CD4-positive, alpha-beta T cell treated with Interleukin-12 subunit alpha and Interleukin-12 subunit beta, for 1 hour (primary cell): Measurements from ENCODE around the gene PFKFB4.
"Not testable (repeated sequence)": the region's sequence is repeated elsewhere in the genome, so short reads cannot be mapped to it uniquely, and the experiment has no call there.

Experiments
- DNase-seq: peaks from one replicate; pipeline ENCODE4 v3.0.0-alpha.2; 2020

PFKFB4 gene

DNA sequence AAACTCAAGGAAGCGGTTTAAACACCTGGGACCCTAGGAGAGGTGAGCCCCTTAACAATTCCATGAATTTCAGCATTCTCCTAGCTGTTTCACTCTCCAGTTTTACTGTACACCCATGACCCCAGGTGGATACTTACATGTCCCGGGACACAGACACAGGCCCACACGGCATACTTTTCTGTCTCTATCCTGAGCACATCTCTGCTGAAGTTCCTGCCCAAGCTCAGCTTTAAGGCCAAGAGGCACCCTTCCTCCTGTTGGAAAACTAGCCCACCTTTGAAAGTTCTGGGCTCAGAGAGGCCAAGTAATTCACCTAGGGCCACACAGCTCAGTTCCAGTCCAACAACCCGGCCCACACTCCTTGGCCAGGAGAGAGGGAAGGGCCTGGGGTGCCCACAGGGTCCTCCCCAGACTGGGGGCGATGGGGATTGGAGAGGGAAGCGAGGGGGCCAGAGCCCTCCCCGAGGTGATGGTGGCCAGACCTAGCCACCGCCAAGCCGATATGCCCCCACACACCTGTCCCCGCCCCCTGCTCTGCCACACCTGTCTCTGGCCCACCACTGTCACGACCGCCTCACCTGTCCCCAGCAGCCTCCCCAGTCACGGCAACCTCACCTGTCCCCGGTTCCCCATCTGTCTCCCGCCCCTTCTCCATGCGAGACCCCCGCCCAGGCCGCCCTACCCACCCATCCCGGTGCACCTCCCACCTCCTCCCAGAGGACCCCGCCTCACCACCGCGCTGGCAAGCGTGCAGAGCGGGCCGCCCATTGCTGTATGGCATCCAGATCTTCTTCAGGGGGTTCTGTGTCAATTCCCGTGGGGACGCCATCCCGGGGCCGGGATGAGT lies 431 bp downstream of the PFKFB4 start:
- DNase-seq, result no peak

DNA sequence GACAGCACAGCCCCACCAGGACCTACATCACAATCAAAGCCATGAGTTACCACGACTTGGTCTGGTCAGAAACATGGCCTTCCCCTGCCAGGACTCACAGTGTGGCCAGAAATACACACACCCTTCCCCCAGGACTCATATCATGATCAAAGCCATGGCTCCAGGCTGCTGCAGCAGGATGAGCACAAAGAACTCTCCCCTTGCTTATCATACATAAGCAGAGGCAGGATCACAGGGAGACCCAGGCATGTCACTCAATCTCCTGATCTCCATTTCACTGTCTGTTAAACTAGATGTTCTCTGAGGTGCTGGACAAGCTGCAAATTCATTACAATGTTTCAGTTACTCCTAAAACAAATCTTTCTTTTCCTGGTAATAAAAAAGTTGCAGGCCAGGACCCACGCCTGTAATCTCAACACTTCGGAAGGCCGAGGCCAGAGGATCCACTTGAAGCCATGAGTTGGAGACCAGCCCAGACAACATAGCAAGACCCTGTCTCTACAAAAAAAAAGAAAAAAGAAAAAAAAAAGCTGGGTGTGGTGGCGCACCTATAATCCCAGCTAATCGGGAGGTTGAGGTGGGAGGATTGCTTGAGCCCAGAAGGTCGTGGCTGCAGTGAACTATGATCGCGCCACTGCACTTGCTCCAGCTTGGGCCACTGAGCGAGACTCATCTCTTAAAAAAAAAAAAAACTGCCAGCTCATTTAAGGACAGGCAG lies 1.2 kb downstream of the PFKFB4 start:
- no peak for DNase-seq

DNA sequence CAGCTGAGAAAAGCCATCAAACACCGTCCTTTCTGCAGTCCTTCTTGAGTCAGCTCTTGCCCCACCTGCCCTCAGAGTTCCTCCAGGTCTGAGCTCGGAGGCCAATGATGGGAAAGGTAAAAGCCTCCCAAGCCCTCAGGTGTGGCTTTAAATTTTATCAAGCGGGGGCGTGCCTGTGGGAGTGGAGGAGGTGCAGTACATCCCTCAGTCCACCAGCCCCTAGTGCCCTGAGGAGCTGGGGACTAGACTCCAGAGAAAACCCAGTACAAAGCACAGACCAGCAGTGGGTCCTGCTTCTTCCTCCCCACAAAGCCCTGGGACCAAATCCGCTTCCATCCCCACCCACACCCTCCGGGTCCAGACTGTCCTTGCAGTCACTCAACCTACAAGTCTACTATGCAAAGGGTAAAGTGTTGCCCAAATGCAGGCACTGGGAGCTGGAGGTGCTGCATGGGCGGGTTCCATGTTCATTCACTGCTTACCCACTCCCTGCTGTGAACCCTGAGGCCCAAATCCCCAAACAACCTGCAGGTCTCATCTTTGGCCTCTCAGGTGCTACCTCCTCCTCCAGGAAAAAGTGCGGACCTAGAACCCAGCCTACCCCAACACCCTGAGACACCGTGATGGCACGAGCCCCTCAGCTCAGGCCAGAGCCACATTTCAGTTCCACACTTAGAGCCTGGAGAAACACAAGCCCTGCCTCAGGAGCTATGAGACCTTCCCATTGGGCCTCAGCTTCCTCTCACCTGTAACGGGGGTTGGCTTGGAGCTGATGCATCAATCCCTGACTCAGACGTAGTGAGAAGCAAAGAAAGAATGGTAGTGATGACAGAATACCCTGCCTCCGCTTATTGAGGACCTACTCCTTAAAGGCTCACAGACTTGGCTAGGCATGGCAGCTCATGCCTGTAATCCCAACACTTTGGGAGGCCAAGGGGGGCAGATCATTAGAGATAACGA lies 2.4 kb downstream of the PFKFB4 start:
- DNase-seq, result no peak

DNA sequence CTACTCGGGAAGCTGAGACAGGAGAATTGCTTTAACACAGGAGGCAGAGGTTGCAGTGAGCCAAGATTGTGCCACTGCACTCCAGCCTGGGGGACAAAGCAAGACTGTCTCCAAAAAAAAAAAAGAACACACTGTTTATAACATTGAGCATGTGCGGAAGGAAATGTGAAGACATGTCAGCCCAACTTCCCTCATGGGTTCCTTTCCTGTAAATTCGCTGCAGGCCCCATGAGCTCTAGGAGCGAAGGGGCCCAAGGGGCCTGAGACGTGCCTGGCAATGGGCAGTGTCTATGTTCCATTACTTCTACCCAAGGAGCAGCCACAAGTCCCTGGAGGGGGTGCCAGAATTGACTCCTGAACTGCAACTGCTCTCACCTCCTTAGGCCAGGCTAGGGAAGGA lies 3.2 kb downstream of the PFKFB4 start:
- no peak for DNase-seq

DNA sequence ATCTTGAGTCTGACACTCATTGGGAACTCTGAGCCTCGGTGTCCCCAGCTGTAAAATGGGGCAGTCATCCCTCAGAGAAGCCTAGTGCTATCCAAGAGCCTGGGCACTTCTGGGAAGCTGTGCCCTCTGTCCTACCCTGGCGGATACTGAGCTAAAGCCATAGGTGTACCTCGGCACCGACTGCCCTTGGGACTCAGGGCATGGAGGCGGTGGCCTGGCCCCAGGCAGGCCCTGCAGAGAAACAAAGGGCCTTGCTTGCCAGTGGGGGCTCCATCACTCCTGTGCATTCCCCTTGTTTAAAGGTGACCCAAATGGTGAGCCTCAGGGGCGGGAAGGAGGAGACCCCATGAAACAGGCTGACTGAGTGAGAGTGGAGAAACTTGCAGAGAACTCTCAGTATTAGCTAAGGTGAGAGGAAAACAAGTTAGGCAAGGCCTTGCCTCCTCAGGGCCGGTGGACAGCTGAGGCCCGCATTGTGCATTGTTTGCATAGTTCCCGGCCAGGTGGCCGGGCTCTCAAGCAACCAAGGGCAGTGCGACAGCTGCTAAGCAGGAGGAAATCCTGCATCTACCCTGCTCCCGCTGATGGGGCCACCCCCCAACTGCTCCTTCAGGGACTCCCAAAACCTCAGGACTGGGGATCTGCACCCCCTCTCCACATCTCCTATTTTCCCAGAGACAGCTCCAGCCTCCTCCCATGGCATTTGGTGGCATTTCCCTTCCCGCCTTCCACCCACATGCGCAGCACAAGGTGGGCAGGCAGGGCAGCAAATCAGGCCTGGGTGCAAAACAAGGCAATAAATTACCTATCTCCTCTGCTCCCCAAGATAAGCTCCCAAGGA lies 4.3 kb downstream of the PFKFB4 start:
- no peak for DNase-seq

DNA sequence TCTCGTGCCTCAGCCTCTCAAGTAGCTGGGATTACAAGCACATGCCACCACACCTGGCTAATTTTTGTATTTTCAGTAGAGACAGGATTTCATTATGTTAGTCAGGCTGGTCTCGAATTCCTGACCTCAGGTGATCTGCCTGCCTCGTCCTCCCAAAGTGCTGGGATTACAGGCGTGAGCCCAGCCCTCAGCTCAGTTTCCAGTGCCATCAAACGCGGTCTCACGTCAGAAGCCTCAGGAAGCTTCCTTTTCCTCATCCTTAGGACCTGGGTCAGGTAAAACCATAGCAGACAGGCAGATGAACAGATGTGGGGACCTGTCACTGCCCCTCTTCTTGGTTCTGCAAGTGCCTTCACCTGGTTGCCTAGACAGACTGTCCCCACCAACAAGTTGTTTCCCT lies 5.0 kb downstream of the PFKFB4 start:
- not testable (repeated sequence) for DNase-seq

DNA sequence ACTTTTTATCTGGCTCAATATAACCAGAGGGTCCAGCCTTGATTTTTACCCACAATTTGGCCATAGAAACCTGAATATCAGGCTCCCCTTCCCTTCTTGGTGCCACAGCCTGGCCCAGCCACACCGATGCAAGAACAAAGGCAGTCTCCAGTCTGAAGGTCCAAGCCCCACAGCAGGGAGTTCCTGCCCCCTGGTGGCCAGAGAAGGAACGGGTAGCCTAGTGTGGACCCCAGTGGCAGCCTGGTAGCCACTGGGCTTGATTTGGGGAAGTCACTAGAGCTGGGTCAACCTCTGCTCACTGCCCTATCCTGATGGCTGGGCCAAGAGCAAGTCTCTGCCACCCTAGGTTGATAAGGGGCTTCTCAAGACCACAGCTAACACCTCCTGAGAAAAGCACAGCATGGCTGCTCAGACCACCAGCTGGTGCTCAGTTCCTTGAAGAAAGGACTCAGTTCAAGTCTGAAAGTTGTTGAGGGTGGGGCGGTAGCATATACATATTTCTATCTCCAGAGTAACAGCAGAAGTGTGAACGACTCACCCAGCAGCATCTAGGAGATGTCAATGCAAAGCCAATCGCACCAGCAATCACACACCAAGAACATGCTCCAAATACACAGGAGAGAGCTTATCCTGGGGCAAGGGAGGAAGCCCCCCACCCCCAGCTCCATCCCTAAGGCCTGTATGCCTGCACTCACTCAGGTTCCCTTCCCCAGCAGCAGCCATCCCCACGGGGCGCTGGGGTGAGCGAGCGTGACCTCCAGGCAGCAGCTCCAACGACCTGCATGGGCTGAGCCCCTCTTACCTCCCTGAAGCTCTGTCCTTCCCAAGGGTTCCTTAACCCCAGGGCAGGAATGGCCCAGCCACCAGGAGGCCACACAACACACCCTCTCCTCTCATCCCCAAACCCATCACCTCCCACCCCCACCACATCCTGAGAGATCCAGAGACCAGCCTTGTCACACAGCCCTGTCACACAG lies 7.6 kb downstream of the PFKFB4 start:
- peak; percentile 84 for DNase-seq

DNA sequence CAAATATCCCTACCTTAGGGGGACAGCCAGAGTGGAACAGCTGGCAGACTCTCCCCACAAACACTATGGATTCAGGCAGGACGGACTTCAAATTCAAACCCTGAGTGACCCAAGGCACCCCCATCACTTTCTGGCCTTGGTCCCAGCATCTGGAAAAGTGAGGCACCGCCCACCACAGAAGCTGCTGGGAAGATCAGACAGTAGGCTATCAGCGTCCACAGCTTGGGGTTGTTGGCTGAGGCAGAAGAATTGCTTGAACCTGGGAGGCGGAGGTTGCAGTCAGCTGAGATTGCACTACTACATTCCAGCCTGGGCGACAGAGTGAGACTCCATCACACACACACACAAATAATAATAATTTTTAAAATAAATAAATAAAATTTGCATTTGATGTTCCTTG lies 8.5 kb downstream of the PFKFB4 start:
- no peak for DNase-seq

DNA sequence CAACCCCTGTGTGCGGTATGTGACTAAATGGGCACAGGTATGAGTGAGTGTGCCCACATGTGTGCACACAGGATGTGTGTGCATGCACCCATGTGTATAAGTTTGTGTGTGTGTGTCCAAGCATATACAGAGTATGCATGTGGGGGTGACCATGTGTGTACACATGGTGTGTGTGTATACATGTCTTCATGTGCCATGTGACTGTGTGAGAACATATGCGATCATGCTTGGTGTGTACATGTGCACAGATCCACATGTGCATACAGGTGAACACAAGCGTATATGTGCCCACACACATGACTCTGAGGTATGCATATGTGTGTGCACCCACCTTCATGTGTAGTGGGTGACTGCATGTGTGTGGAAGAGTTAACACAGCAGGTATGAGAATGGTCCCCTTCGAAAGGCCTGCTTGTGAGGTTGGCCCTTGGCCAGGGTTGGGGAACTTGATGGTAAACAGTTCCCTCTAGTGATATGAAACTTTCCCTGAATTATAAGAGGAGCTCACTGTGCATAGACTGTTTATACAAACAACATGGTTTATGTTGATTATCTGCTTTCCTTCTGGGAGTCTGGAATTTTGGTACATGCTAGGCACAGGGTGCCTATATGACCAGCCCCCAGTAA lies 10.3 kb downstream of the PFKFB4 start:
- peak; percentile 27 for DNase-seq

DNA sequence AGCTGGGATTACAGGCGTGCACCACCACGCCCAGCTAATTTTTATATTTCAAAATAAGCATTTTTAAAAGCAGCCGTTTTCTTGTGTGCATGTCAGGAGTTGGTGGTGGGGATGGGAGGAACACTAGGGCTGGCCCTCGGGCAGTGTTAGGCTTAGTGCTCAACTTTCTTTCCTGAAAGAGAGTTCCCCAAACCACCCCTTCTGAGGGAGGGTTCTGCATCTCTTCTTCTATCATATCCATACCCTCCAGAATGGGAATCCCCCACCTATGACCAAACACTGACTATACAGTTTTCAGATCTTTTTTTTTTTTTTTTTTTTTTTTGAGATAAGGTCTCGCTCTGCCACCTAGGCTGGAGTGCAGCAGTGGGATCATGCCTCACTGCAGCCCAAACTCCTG lies 12.5 kb downstream of the PFKFB4 start:
- no peak for DNase-seq

DNA sequence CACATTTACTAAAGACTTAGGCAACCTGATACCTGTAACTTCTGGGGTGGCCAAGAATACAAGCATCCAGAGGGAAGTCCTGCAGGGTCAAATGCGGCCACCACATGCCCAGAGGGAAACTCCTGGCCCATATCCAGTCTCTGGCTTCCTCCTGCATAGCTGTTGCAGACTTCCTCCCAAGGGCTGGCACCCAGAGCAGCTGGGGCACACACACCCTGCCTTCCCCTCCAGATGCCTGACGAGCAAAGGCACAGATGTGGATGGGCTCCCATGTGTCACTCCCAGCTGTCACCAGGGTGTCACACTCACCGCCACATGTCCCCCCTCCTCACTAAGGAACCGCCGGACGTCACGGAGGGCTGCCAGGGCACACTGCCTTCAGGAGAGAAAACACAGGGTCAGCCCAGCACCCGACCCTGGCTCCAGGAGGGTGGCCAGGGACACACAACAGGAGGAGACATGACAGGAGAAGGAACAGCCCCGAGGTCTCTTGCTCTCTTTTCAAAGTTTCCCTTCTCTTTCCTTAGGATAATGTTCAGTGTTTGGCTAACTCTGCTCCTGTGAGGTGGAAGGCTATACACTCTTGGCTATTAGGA lies 13.2 kb downstream of the PFKFB4 start:
- DNase-seq, result no peak

DNA sequence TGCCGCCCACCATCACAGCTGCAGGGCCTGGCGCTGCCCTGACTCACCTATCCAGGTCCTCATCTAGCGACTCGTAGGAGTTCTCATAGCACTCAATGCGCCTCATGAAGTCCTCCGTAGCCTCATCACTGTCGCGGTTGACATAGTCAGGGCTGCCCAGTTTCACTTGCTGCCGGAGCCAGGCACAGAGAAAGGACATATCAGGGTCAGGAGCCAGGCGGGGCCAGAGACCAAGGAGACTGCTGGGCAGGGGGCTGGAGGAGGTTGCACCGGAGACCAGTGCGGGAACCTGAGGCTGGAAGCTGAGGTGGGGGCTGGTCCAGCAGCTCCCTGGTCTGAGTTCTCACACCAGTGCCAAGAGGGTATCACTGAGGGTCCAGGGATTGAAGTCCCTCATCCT lies 18.2 kb downstream of the PFKFB4 start:
- DNase-seq, result no peak

DNA sequence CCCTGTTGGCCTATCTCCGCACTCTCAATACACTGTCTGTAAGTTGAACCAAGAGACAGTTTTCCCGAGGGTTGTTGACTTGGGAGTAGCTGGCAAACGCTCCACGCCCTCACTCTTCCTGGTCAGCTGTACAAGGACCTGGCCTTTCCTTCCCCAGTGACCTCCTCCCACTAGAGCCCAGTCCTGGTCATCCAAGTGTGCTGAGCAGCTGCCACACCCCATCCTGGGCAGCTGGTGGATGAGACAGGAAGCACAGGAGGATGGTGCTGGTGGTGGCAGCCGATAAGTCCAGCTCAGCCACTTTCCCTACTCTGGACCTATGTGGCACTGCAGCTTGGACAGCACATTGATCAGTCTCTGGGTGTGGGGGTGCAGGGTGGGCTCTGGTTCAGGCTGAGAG lies 19.8 kb downstream of the PFKFB4 start:
- no peak for DNase-seq

DNA sequence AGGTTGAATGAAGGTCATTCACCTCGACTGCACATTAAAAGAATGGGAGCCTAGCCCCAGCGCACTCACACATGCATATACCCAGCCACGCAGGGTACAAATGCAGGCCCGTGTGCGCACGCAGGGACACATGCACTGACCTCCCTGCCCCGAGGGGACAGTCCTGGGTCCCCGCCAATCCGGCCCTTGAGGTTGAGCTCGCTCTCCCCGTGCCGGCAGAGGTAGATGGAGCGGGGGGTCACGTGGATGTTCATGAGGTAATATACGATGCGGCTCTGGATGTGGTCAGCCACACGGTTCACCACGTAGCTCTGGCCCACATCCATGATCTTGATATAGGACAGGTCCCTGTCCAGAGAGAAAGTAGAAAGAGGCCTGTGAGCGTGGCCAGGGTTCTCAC lies 20.5 kb downstream of the PFKFB4 start:
- DNase-seq, result no peak

DNA sequence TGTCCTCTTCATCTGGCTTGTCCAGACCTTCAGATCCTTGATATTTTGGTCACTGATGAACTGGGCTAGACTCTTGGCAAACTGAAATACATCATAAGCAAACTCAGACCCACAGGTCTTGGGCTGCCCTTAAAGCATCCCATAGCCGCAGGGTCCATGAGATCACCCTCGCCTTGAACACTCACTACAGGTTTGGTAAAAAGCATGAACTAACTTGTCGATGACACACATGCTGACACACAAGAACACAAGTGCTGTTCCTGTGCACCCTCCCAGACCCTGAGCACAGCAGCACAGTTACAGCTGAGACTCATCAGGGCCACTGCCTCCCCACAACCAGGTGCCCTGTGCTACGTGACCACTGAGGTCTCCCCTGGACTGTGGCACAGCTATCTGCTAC lies 21.0 kb downstream of the PFKFB4 start:
- no peak for DNase-seq

DNA sequence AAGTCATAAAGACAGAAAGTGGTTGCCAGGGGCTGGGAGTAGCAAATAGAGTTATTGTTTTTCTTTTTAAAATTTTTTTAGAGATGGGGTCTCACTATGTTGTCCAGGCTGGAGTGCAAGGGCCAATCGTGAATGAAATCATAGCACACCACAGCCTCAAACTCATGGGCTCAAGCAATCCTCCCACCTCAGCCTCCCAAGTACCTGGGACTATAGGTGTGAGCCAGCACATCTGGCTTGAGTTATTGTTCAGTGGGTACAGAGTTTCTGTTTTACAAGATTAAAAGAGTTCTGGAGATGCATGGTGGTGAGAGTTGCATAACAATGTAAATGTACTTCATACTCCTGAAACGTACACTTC lies 23.6 kb downstream of the PFKFB4 start:
- no peak for DNase-seq

DNA sequence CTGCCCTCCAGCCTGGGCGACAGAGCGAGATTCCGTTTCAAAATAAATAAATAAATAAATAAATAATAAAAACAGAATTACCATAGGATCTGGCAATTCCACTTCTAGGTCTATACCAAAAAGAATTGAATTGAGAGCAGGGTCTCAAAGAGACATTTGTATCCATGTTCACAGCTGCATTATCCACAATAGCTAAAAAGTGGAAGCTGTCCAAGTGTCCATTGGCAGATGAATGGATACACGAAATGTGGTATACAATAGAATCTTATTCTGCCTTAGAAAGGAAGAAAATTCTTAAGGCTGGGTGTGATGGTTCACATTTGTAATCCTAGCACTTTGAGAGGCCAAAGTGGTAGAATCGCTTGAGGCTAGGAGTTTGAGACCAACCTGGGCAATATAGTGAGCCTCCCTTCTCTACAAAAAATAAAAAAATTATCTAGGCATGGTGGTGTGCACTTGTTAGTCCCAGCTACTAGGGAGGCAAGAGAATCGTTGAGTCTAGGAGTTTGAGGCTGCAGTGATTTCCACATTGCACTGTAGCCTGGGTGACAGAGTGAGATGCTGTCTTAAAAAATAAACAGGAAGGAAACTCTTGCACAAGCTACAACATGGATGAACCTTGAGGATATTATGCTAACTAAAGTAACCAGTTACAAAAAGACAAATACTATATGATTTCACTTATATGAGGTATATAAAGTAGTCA lies 24.2 kb downstream of the PFKFB4 start:
- DNase-seq, result no peak

DNA sequence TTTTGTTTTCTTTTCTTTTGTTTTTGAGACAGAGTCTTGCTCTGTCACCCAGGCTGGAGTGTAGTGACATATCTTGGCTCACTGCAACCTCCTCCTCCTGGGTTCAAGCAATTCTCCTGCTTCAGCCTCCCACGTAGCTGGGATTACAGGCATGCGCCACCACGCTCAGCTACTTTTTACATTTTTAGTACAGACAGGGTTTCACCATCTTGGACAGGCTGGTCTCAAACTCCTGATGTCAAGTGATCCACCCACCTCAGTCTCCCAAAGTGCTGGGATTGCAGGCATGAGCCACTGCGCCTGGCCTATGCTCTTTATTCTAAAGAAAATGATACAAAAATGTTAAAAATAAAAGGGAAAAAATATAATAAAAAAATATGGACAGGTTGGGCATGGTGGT lies 25.9 kb downstream of the PFKFB4 start:
- DNase-seq, result not testable (repeated sequence)

DNA sequence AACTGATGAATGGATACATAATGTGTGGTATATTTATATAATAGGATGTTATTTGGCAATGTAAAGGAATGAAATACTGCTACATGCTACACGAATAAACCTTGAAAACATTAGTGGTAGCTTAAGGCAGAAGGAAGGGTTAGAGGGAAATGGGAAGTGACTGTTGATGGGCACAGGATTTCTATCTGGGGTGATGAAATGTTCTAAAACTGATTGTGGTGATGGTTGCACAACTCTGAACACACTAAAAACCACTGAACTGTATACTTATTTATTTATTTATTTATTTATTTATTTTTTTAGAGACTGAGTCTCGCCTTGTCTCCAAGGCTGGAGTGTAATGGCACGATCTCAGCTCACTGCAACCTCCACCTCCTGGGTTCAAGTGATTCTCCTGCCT lies 27.8 kb downstream of the PFKFB4 start:
- no peak for DNase-seq

DNA sequence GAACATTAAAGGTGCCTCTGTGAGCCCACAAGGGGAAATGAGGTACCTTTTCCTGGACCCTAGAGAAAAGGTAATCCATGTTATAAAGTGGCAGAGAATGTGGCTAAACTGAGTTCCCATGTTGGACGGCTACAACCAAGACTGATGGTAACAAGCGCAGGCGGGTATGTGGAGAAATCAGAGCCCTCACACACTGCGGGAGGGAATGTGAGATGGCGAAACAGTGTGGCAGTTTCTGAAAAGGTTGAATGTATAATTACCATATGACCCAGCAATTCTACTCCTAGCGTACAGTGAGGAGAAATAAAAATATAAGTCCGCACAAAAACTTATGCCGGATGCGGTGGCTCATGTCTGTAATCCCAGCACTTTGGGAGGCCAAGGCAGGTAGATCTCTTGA lies 28.6 kb downstream of the PFKFB4 start:
- DNase-seq, result no peak
